Measurements from ENCODE around the gene ACTN1. TPM values are rescaled to one million over a fixed set of nuclear protein-coding genes. Genes with fewer than 3 reads are reported as not detected.

Gene ACTN1
- total RNA-seq, 1 donor from 2014 or later, result 460 TPM

DNA sequence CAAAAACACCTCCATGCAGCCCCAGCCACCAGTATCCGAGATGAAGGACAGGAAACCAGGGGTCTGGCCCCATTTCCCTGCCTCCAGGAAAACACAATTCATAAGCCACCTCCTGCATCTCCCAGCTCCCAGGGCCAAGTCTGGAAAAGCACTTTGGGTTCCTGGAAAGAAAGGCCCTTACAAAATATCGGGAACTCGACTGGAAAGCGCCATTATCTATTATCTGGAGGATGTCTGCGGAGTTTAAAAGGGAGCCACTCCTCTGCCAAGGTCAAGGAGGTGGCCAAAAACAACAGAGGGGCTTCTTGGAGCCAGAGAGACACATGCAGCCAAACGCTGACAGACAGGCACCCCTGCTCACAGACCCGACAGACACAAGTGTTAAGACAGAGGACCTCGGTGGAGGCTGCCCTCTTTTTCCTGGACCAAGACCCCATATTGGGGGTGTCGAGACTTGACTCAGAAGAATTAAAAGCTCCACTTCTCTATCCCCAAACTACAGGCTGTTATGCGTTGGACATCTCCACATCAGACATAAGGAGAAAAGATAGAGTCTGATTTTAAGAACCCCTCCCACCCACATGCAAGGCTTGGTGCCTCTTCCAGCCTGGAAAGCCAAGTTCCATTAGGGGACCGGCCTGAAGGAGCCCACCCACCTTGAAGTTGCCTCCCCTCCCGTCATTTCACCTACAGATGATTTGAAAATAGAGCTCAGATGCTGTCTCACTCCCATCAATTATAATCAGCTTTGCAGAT, 9.6 kb downstream of the ACTN1 start:
- no peak for DNase-seq (ENCODE audit: low spot score)

DNA sequence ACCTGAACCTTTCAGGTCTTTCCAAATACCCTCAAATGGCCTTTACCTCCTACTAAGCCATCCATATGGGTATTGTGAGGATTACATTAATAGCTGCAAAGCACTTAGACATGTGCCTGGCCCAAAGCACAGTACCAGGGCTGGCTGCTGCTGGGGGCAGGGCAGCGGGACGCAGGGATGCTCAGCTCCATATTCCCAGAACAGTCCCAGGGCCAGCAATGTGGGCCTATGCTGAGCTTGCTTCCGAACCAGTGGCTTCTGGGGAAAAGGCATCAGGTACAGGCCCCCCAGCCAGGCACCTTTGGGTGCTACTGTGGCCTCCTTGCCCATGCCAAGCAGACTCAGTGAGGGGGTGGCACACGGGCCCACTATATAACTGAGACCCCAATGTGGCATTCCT, 10.4 kb downstream of the ACTN1 start:
- no peak for DNase-seq (ENCODE audit: low spot score)

DNA sequence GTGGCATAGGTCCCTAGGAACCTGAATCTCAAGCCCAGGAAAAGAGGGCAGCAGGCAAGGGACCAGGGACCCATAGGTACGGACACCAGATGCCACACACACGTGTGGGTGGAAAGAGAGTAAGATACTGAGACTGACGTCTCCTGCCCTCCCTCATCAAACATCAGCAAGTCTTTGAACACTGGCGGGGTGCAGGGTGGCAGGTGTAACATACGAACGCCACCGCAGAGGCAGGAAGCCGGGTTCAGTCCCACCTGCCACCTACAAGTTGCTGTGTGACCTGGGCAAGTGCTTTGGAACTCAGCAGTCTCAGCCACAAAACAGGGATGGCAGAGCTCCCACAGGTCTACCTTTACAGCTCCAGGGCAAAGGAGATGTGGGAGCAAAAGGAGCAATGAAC, 11.1 kb downstream of the ACTN1 start:
- DNase-seq (ENCODE audit: low spot score), result no peak

DNA sequence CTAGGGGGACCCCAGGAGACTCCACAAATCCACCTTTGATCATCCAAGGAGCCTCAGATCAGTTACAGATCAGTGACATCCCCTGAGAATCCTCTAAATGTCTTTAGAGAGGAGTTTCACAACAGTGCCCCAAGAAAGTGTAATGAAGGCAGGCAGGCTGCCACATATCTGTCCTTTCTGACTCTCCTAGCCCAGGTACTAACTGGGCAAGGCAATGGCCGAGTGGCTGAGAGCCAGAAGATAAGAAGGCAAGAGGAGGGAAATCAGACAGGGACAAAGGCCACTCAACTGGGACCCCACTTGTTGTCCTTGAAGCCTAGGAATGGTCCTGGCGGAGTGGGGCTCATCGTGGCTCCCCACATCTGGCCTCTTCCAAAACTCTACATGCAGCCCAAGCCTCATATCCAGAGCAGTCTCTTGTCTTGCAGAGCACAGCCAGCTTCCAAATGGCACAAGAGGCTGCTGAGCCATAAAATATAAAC, 11.6 kb downstream of the ACTN1 start:
- DNase-seq (ENCODE audit: low spot score), result no peak

DNA sequence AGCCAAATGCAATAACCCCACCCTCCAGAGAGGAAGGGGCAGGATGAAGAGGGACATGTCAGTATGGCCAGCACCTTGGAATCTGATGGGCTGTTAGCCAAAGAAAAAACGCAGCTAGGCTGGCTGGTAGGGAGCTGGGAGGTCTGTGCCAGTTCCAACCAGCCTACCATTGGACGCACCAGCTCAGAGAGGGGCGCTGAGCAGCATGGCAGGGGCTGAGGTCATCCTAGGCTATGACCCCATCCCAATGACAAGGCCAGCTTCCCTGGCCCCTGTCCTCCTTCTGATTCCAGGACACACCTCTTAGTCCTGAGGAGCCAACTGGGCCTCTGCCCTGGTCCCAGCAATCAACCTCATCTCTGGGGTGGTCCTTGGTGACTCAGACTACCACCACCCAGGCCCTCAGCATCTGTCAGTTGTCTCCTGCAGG, 12.2 kb downstream of the ACTN1 start:
- peak; percentile 48 for DNase-seq (ENCODE audit: low spot score)

DNA sequence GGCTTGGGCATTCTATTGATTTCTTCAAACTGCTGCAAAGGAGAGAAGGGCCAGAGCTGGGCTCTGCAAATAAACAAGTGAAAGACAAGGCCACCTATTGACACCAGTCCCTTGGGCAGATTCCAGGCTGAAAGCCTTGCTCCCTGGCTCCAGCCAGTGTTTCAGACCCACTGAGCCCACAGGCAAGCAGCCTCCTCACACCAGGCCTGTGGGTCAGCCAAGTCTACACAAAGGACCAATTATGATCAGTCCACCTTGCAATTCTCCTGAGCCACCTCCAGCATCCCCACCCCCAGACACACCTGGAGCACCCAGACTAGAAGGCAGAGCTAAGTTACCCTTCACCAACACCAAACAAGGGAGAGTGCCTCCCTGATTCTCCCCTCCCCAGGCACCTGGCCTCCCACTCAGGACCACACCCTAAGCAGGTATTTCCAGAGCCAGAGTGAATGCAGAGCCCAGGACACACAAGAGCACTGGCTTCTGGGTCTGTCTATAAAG, 13.8 kb downstream of the ACTN1 start:
- DNase-seq (ENCODE audit: low spot score), result no peak

DNA sequence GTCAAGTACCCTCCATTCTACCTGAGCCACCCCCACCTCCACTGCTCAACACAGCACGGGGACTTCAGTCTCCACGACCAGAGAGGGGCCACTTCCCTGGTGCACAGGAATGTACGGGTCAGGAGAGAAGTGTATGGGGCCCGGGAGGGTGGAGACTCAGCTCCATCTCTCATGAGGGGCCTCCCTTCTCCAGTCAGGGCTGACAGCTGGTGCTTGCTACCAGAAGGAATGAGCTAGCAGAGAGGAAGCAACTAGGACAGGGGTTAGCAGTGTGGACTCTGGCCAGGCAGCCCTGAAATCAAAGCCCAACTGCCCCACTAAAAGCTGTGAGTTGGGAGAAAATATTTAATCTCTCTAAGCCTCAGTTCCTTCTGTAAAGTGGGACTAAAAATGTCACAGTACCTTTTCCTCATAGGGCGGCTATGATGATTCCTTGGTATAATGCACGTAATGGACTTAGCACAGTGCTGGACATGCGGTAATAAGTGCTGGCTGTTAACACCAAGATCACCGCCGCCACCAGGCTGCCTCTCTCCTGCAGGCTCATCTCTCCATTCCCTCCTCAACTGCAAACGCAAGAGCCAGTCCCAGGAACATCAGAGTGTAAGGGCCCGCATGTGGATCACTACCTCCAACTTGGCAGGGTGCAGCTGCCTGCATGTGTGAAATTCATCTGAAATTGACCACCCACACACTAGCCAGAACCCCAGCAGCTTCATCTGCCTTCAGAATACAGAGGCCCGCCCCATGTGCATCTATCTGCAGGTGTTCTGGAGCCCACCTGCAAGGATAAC, 14.6 kb downstream of the ACTN1 start:
- no peak for DNase-seq (ENCODE audit: low spot score)

DNA sequence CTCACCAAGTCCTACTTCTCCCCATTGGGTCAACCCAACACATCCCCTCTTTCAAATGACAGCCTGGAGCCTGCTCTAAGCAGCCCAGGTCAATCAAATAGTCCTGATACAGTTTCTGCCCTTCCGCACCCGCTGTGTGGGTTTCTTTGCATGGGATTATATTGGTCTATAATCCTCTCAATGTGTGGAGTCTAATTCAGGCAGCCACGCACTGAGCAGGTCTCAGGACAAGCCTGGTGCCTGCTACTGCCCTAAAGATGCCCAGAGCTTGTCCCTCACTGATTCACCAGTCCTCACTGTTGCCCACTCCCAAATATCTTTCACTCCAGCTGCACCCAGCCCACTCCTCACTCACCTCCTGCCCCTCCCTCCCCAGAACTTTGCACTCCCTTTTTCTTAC, 16.4 kb downstream of the ACTN1 start:
- no peak for DNase-seq (ENCODE audit: low spot score)

DNA sequence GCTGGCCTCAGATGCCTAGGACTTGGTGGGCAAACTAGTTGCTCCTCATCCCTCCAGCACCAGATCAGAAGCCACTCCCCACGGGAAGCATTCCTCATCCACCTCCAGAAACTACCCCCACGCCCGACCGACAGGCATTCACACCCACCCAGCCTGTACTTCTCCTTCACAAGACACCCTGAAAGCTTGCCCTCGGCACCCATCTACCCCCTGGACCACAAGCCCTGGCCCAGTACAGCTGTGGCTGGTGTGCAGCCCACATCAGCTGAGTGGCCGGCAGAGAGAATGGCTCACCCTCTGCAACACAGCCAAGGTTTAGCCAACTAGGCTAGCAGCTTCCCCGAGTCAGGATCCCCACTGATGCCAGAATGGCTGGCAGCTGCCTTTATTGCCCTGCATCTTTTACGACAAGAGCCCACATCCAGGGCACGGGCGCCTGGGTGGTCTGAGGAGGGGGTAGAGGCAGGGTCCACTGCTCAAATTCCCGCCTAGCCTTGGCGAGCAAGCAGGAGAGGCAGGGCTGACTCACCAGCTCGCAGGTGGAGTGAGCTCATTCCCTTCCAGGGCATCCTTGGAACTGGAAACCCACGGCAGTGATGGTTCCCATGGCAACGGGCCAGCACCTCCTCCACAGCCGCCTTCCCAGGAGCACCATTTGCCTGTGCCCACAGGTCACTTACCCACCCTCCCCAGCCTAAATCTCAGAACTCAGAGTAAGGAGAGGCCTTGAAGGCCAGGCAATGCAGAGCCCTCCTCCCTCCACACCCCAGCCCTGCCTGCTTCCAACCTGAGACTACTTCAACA, 17.1 kb downstream of the ACTN1 start:
- no peak for DNase-seq (ENCODE audit: low spot score)

DNA sequence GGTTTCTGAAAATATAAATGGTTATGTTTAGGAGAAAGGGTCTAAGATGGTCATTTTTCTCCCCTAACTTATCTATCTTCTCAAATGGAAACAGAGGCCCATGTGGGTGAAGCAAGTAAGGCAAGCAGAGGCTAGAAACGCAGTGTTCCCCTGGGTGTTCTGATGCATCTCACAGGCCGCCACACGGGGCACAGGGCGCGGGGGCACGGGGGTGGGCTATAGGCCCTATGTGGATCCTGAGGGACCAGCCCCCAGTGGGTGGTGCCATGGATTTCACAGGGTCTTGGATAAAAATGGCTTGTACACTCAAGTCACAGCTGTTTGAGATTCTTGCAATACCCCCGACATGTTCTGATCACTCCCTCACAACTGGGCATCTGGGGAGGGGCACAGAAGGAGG, 17.7 kb downstream of the ACTN1 start:
- DNase-seq (ENCODE audit: low spot score), result no peak

DNA sequence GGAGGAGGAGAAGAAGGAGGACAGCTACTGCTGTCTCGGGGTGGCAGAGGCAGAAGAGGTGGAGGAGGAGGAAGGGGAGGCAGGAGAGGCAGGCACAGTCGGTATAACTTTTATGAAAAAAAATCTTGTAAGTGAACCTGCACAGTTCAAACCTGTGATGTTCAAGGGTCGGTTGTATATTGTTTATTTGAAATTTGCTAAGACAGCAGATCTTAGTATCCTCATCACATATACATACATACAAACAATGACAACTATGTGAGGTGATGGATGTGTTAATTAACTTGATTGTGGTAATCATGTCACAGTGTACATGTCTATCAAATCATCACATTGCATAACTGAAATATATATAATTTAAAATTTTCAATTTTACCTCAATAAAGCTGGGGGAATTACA, 19.0 kb downstream of the ACTN1 start:
- no peak for DNase-seq (ENCODE audit: low spot score)

DNA sequence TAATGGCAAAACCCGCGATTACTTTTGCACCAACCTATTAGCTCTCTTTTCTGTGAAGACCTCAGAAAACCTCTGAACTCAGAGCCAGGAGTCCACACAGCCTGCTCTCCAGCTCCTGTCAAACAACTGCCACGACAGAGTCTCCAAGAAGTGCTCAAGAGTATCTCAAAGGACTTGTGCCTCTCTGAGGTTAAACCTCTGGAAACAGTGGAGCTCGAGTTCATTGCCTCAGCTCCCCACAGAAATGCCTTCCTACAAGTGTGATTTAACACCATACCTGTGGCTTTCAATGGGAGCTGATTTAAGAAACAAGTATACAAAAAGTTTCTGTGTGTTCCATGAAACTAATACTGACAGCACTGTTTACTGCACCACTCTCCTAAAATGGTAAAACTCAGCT, 20.1 kb downstream of the ACTN1 start:
- no peak for DNase-seq (ENCODE audit: low spot score)

DNA sequence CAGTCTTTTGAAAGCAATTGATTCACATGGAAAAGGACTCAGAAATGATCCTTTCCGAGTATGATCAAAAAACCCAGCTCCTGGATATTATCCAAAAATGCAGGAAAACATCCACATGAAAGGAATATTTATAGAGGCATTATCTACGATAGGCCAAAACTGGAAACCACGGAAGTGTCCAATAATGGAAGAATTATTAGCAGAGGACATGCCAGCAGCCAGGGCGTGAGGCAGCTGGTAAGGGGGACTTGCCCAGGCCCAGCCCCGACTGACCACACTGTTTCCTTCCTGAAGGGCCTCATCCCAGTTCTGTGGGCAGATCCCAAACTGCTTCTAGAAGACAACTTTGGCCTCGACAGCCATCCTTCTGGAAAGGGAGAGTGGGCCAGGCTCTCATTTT, 20.5 kb downstream of the ACTN1 start:
- DNase-seq (ENCODE audit: low spot score), result no peak

DNA sequence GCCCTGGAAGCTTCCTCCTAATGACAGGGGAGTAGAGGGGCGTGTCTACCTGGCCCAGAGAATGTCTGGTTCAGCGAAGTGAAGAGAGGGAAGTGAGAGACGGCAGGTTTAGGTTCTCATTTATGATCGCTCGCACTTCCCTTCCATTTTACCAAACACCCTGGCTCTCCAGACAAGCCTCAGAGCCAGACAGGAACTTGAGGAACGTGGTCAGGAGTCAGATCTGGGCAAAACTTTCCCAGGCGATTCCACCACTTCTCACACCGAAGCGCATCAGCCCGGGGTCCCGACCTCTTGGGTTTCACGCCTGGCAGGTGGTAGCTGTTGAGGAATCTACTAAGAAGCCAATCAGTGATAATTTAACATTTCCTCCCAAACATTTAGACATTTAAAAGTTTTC, 21.3 kb downstream of the ACTN1 start:
- DNase-seq (ENCODE audit: low spot score), result no peak

DNA sequence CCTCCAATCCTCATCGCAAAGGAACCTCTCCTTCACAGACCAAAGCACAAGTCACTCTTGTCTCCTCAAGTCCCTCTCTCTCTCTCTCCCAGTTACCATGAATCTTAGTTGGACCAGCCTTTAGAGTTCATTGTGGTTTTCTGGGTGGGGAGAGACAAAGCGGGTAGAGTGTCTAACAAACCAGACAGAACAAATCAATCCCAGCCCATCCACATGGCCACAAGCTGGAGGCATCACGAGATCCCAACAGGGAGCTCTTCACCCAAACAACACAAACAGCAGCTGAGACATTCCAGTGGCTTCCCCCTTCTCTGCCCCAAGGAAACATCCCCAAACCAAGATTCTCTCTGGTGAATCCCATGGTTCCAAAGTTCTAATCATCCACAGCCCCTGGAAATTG, 22.4 kb downstream of the ACTN1 start:
- no peak for DNase-seq (ENCODE audit: low spot score)

DNA sequence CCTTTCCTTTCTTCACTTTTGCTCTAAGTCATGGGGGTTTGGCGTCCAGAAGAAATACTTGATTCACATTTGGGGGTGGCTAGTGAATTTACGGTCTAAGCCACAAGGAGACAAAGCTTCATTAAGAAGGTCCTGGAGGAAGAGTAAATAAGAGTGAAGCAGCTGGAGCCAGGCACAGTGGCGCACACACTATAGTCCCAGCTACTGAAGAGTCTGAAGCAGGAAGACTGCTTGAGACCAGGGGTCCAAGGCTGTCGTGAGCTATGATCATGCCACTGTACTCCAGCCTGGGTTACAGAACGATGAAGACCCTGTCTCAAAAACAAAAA, 23.3 kb downstream of the ACTN1 start:
- DNase-seq (ENCODE audit: low spot score), result no peak

DNA sequence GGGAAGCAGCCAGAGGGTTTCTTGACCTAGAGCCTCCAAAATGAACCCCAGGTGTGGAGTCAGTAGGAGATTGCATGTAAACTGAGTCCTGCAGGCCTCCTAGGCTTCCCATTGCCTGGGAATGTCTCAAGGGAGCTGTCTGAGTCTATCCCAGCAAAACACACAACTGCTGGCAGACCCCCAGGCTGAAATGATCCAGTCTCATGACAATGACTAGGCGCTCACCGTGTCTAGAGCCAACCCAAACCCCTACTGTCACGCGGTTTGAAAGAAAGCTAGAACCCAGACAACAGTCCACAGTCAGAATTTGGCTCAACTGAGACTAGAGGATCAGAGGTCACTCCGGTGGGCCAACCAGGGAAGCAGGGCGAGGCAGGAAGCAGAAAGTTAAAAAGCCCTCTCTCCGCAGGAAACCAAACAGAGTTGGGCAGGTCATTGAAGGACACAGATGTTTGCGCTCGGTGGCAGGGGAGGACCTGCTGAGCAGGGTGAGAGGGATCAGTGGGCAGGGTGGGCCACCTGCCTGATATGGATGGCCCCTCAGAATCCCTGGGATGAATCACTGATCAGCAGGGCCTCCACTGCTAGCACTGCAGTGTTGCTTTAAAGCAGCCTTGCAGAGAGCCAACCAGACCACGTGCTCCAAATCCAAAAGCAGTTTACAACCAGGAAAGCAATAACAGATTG, 23.8 kb downstream of the ACTN1 start:
- no peak for DNase-seq (ENCODE audit: low spot score)

DNA sequence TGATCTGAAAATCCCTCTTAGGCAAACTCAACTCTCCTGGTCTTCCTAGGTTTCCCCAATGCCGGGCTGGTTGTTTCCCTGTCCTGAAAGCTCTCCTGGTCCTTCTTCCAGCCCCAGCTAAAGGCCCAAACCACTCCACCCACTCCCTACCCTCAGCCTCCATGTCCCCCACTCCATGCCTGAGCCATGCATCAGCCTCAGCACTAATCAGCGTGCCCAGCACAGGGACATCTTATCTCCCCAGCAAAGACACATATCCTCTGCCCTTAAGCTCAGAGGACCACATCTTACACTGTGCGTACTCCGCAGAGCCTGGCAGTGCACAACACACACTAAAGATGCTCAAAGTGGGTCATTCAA, 25.9 kb downstream of the ACTN1 start:
- DNase-seq (ENCODE audit: low spot score), result no peak

DNA sequence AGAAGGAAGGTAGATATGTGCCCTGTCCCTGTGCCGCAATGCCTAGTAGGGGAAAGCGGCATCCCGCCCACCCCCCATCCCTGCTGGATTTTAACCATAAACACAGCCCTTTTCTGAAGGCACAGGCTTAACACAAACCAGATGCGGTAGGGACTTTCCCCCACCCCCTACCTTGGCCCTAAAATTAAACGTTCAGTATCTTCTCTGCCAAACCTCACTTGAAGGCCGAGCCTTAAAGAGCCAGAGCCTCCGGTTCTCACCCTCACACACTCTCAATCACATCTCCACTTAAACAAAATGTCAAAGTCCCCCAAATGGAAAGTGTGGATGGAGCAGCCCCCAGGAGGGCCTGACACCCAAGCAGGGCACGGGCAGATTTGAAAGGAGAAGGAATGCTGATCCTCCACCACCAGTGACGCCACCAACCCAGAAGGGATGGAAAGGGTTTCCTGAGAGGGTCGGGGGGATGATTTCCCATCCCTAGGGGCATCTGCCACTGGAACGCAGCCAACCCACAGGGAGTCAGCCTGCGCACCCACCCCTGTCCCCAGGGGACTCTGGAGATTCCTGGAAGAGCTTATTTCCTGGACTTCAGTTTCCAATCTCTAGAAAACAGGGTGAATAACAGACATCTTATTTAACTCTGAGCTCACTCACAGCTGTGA, 26.4 kb downstream of the ACTN1 start:
- DNase-seq (ENCODE audit: low spot score), result peak; percentile 47

DNA sequence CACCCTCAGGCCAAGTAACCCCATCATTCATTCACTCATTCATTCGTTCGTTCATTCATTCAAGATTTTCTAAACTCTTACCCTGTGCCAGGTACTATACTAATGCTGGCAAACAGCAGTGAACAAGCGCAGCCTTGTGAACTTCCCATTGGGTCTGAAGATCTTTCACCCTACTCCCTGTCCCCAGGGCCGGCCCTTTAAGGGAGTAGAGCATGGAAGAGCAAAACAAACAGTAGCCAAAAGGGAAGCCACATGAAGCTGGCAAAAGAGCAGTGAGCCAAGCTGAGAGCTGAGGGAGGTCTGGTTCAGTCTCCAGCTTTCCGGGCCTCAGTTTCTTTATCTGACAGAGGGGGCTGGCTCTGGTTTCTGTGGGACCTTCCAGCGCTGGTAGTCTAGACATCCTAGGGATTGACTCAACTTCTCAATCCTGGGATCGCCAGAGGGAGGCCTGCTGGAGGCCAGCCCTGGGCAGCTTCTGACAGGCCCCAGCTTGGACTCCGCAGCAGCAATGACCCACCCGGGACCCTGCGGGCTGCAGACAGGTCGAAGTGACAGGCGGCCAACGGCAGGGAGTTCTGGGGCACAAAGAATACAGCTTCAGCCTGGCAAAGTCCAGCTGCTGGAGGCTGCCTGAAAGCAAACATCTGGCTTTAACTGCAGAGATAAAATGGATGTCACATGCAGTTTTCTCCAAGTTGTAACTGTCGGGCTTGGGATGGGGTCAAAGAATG, 27.1 kb downstream of the ACTN1 start:
- DNase-seq (ENCODE audit: low spot score), result no peak

Data from mucosa of gallbladder (tissue), 1 donor.